Fibroblast of the aortic adventitia (primary cell): Measurements from ENCODE around the gene SEC63. TPM values are rescaled to one million over a fixed set of nuclear protein-coding genes. Genes with fewer than 3 reads are reported as not detected.

Source experiments
- DNase-seq: peaks from one replicate; pipeline ENCODE4 v3.0.0-alpha.2; 2010; ENCODE audit warnings: low read depth
- H3K4me3 ChIP-seq: 2 replicates; pipeline ENCODE4 v1.5.1; 2011; ENCODE audit warnings: low read depth, mild to moderate bottlenecking, control low read depth, low read length, moderate library complexity
- CTCF ChIP-seq: IDR thresholded peaks from 2 replicates; pipeline ENCODE4 v1.5.1; 2011; ENCODE audit warnings: mild to moderate bottlenecking, low read length, control low read depth, inconsistent platforms; ENCODE audit not compliant: insufficient read depth
- small RNA-seq: library from RNA; depleted of rRNA; stranded (forward); fragments of <200 nt; gene quantifications from one replicate; pipeline ENCODE3, GENCODE V24; 2012
- total RNA-seq: library from RNA; depleted of rRNA; stranded (reverse); fragments of >200 nt; gene quantifications from 2 replicates; pipeline ENCODE4 v1.2.3, GENCODE V29; 2012; ENCODE audit warnings: low replicate concordance

The SEC63 gene
- total RNA-seq, 1 donor: 49.5 TPM

- no peak for DNase-seq
- TF ChIP-seq CTCF: no peak
- no peak overlapping the region for H3K4me3 ChIP-seq
Observed at GRCh38 chr6:107821591-107821990, 136.4 kb downstream of the SEC63 start.

- peak overlapping the region; percentile 31 for H3K4me3 ChIP-seq
- peak; percentile 54 for DNase-seq
- no peak for TF ChIP-seq CTCF
Observed at GRCh38 chr6:107820338-107821261, 137.4 kb downstream of the SEC63 start.

GRCh38 chr6:107819964-107820337, 138.1 kb downstream of the SEC63 start:
- DNase-seq: no peak
- TF ChIP-seq CTCF: no peak
- no peak overlapping the region for H3K4me3 ChIP-seq

GRCh38 chr6:107819217-107819616, 138.8 kb downstream of the SEC63 start:
- no peak overlapping the region for H3K4me3 ChIP-seq
- TF ChIP-seq CTCF: no peak
- no peak for DNase-seq

GRCh38 chr6:107818272-107818671, 139.7 kb downstream of the SEC63 start:
- H3K4me3 ChIP-seq: no peak overlapping the region
- TF ChIP-seq CTCF: no peak
- no peak for DNase-seq

- no peak overlapping the region for H3K4me3 ChIP-seq
- no peak for TF ChIP-seq CTCF
Observed at GRCh38 chr6:107817784-107818183, 140.2 kb downstream of the SEC63 start.

More at GRCh38 chr6:107817784-107818183, 140.2 kb downstream of the SEC63 start:
- DNase-seq: no peak

Small RNAs within 50 kb of the gene (small RNA-seq; reads per million reads assigned to genes)
- gene MTHFD2P3: not detected
- gene RF00045: not detected
- not detected for gene RNU6-437P

Other genes with a start within 250 kb of the SEC63 start
- gene SCML4, start 133.9 kb downstream of the SEC63 start, total RNA-seq: not detected in 2 replicates
- 44.1 and 165 TPM in 2 replicates for gene OSTM1, start 116.5 kb upstream of the SEC63 start, total RNA-seq
- not detected in 2 replicates for gene NR2E1, start 207.8 kb upstream of the SEC63 start, total RNA-seq